MCF 10A (cell line): ENCODE data around the gene F8. TPM values are rescaled to one million over a fixed set of nuclear protein-coding genes. Genes with fewer than 3 reads are reported as not detected.

Source experiments
- BruUV-seq: library from RNA; stranded (reverse); fragments of 400-500 nt; replicated peaks from 2 replicates; lab custom pipeline; 2021; lab: Mats Ljungman, UMichigan
- CTCF ChIA-PET: fragments of 300-600 bp; sonication (Branson Sonifier 250); formaldehyde crosslinking; extraction: SDS; loops from one replicate; lab custom pipeline; 2021; ENCODE audit warnings: antibody characterized with exemption, inconsistent platforms; lab: Yijun Ruan, JAX
- POLR2A ChIA-PET: fragments of 300-600, 350-650 bp; sonication (Branson Sonifier 250); formaldehyde crosslinking; extraction: SDS; loops from one replicate; lab custom pipeline; 2020; ENCODE audit warnings: antibody characterized with exemption, inconsistent platforms; lab: Yijun Ruan, JAX
- DNase-seq: peaks from one replicate; pipeline ENCODE4 v3.0.0-alpha.2; 2018; ENCODE audit not compliant: unreplicated experiment
- H3K27ac Mint-ChIP-seq: one replicate; pipeline ENCODE4 v1.8.0; 2022; ENCODE audit warnings: mild to moderate bottlenecking, low read depth, mixed read lengths; ENCODE audit not compliant: unreplicated experiment
- H3K27me3 Mint-ChIP-seq: one replicate; pipeline ENCODE4 v1.8.0; 2022; ENCODE audit warnings: mixed read lengths; ENCODE audit not compliant: insufficient read depth, unreplicated experiment
- H3K36me3 Mint-ChIP-seq: one replicate; pipeline ENCODE4 v1.8.0; 2022; ENCODE audit warnings: mild to moderate bottlenecking, moderate library complexity, mixed read lengths; ENCODE audit not compliant: insufficient read depth, unreplicated experiment
- H3K4me1 Mint-ChIP-seq: one replicate; pipeline ENCODE4 v1.8.0; 2022; ENCODE audit warnings: mixed read lengths; ENCODE audit not compliant: insufficient read depth, unreplicated experiment
- H3K4me3 Mint-ChIP-seq: one replicate; pipeline ENCODE4 v1.8.0; 2022; ENCODE audit warnings: mild to moderate bottlenecking, moderate library complexity, mixed read lengths; ENCODE audit not compliant: unreplicated experiment
- H3K9me3 Mint-ChIP-seq: one replicate; pipeline ENCODE4 v1.8.0; 2022; ENCODE audit warnings: mixed read lengths; ENCODE audit not compliant: unreplicated experiment
- CTCF ChIP-seq: fragments of 200-600 bp; IDR thresholded peaks from one replicate; pipeline ENCODE4 v1.8.0; 2022; ENCODE audit warnings: antibody characterized with exemption, mild to moderate bottlenecking; ENCODE audit not compliant: unreplicated experiment
- intact Hi-C: fragments of 100-400 bp; cut with micrococcal nuclease; formaldehyde crosslinking; loops from 2 replicates; pipeline ENCODE4 v1.14.1; 2022
- total RNA-seq: library from RNA; stranded (reverse); gene quantifications from 2 replicates; pipeline ENCODE4 v1.2.3, GENCODE V29; 2022

F8 gene
- total RNA-seq, 1 experiment from 2014 or later = 5.3 TPM

GRCh38 chrX:155056471-155056870 is 33.9 kb upstream of the F8 start:
- intact Hi-C loops = no loop called here
- BruUV-seq = no TSS peak
- DNase-seq = no peak
- CTCF ChIA-PET = interaction anchor here (0.7 to 3.7 kb wide), 18 partner anchors 8 to 139 kb away, joined by 3 to 37 read pairs (median 4); partner anchors contain the start of gene FUNDC2
- POLR2A ChIA-PET = interaction anchor here (1.1 to 2.4 kb wide), 3 partner anchors 9 to 30 kb away, joined by 4 to 11 read pairs (median 7); partner anchors contain the start of gene FUNDC2
- Mint-ChIP-seq H3K9me3 (no peaks in the 10 kb centered on the region), H3K27me3 (peaks cover 23% of the 10 kb centered on the region), H3K4me1 (no peaks in the 10 kb centered on the region), H3K36me3 (peaks cover 34% of the 10 kb centered on the region), H3K4me3 (no peak overlapping the region), H3K27ac (no peak overlapping the region)
- TF ChIP-seq CTCF = no peak

GRCh38 chrX:155055494-155055893 is 33.0 kb upstream of the F8 start:
- H3K9me3 Mint-ChIP-seq = no peaks in the 10 kb centered on the region
- no peak overlapping the region for H3K27ac Mint-ChIP-seq
- H3K4me3 Mint-ChIP-seq = no peak overlapping the region
- ChIA-PET CTCF (interaction anchor here (0.7 to 3.7 kb wide), 5 partner anchors 18 to 138 kb away, joined by 3 to 37 read pairs (median 5); no protein-coding TSS in a partner anchor), POLR2A (interaction anchor here (0.6 to 2.4 kb wide), 2 partner anchors 10 to 677 kb away, joined by 3 to 11 read pairs; partner anchors contain the start of gene EMD)
- H3K36me3 Mint-ChIP-seq = peaks cover 29% of the 10 kb centered on the region
- intact Hi-C loops = no loop called here
- peaks cover 20% of the 10 kb centered on the region for H3K27me3 Mint-ChIP-seq
- no peak for TF ChIP-seq CTCF
- DNase-seq = no peak
- no peaks in the 10 kb centered on the region for H3K4me1 Mint-ChIP-seq
- no TSS peak for BruUV-seq

- H3K36me3 Mint-ChIP-seq = peaks cover 29% of the 10 kb centered on the region
- ChIA-PET POLR2A (no interaction called here), CTCF (interaction anchor here (0.6 to 3.1 kb wide), 2 partner anchors 22 to 74 kb away, joined by 3 to 20 read pairs; no protein-coding TSS in a partner anchor)
- H3K4me3 Mint-ChIP-seq = no peak overlapping the region
- H3K27ac Mint-ChIP-seq = no peak overlapping the region
- intact Hi-C loops = no loop called here
- BruUV-seq = no TSS peak
- TF ChIP-seq CTCF = no peak
- no peak for DNase-seq
- H3K27me3 Mint-ChIP-seq = peaks cover 21% of the 10 kb centered on the region
- no peaks in the 10 kb centered on the region for H3K9me3 Mint-ChIP-seq
- no peaks in the 10 kb centered on the region for H3K4me1 Mint-ChIP-seq
Observed at GRCh38 chrX:155054255-155054654, 31.7 kb upstream of the F8 start.

GRCh38 chrX:155053656-155054055 is 31.1 kb upstream of the F8 start:
- no peak overlapping the region for H3K27ac Mint-ChIP-seq
- no peak overlapping the region for H3K4me3 Mint-ChIP-seq
- intact Hi-C loops = no loop called here
- no TSS peak for BruUV-seq
- peaks cover 27% of the 10 kb centered on the region for H3K27me3 Mint-ChIP-seq
- H3K36me3 Mint-ChIP-seq = peaks cover 34% of the 10 kb centered on the region
- DNase-seq = no peak
- TF ChIP-seq CTCF = no peak
- POLR2A ChIA-PET = no interaction called here
- CTCF ChIA-PET = no interaction called here
- no peaks in the 10 kb centered on the region for H3K9me3 Mint-ChIP-seq
- H3K4me1 Mint-ChIP-seq = no peaks in the 10 kb centered on the region
